ENCODE results near the gene LCN12.

- TF ChIP-seq EZH2 (IDR thresholded peaks at IDR 0.05; ENCODE audit: low read length): no peak
- no peak for TF ChIP-seq CTCF (optimal IDR thresholded peaks at IDR 0.05 in 1 of 3, IDR thresholded peaks at IDR 0.05 in 1 of 3, conservative IDR thresholded peaks at IDR 0.05 in 1 of 3; ENCODE audit: extremely low read depth in 1 of 3, insufficient read depth in 2 of 3, low read length in 3 of 3)
Observed at GRCh38 chr9:136920069-136920468, 32.0 kb upstream of the LCN12 start.
